ENCODE data around the gene FAM174C. TPM values are rescaled to one million over a fixed set of nuclear protein-coding genes. Genes with fewer than 3 reads are reported as not detected.

Gene FAM174C
- total RNA-seq, 1 experiment from 2014 or later, result 59.4 TPM

DNA sequence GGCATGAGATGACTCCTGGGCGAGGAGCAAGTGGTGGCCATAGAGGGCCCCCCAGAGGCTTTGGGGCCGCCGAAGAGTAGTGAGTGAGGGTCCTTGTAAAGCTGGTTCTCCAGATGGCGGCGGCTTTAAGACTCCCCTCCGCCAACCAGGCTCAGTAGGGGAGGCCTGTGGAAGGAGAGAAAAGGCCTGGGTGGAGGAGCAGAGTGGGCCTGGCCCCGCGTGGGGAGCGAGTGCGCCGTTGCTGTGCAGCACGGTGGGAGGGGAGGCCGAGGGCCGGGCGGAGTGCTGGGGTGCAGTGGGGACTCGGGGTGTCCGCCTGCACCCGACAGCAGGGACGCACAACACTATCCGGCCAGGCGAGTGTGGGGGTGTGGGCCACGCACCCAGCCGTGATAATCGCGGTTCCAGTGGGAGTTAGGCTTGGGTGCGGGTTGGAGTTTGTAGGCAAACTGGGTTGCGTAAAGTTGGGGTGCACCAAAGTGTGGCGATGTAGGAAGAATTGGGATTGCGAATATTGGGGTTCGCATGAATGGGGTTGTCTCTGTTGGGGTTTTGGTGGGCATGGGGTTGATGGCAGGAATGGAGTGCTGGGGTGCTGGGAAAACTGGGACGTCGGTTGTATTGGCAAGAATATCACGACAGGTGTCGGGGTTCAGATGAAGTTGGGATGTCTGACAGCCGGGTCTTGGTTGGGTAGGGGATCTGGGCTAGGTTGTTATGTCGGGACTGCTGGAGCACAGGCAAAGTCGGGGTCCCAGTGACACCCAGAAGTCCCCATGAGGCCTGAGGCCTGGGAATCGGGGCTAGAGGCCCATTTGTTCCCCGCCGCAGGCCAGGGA, 6.9 kb upstream of the FAM174C start:
- H3K4me1 Mint-ChIP-seq, result peaks cover 54% of the 10 kb centered on the region
- ChIA-PET CTCF (interaction anchor here (0.8 to 15.6 kb wide), 12 partner anchors 9 to 204 kb away, joined by 3 to 648 read pairs (median 3); partner anchors contain the start of genes ATP5F1D and MIDN), POLR2A (interaction anchor here (0.5 to 2.8 kb wide), 18 partner anchors 9 to 240 kb away, joined by 3 to 37 read pairs (median 6); partner anchors contain the start of gene ATP5F1D)
- H3K9me3 Mint-ChIP-seq, result no peaks in the 10 kb centered on the region
- peaks cover 34% of the 10 kb centered on the region for H3K36me3 Mint-ChIP-seq
- TF ChIP-seq GTF2I (CRISPR knock-in tag; conservative IDR thresholded peaks at IDR 0.05), result no peak
- TF ChIP-seq ZNF232 (CRISPR knock-in tag; IDR thresholded peaks at IDR 0.05), result 0 out of 2 replicates have a peak, but pooled peaks have one; percentile 22
- TF ChIP-seq, protein P1, sequence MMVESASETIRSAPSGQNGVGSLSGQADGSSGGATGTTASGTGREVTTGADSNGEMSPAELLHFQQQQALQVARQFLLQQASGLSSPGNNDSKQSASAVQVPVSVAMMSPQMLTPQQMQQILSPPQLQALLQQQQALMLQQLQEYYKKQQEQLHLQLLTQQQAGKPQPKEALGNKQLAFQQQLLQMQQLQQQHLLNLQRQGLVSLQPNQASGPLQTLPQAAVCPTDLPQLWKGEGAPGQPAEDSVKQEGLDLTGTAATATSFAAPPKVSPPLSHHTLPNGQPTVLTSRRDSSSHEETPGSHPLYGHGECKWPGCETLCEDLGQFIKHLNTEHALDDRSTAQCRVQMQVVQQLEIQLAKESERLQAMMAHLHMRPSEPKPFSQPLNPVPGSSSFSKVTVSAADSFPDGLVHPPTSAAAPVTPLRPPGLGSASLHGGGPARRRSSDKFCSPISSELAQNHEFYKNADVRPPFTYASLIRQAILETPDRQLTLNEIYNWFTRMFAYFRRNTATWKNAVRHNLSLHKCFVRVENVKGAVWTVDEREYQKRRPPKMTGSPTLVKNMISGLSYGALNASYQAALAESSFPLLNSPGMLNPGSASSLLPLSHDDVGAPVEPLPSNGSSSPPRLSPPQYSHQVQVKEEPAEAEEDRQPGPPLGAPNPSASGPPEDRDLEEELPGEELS (CRISPR knock-in tag; IDR thresholded peaks at IDR 0.05), result 0 out of 2 replicates have a peak, but pooled peaks have one; percentile 61
- H3K27me3 Mint-ChIP-seq (ENCODE audit: low read depth), result peaks cover 7% of the 10 kb centered on the region
- DNase-seq (ENCODE audit: low spot score), result no peak
- peak overlapping the region; percentile 84 for H3K27ac Mint-ChIP-seq
- ATAC-seq, result no peak
- peak overlapping the region; percentile 76 for H3K4me3 Mint-ChIP-seq

DNA sequence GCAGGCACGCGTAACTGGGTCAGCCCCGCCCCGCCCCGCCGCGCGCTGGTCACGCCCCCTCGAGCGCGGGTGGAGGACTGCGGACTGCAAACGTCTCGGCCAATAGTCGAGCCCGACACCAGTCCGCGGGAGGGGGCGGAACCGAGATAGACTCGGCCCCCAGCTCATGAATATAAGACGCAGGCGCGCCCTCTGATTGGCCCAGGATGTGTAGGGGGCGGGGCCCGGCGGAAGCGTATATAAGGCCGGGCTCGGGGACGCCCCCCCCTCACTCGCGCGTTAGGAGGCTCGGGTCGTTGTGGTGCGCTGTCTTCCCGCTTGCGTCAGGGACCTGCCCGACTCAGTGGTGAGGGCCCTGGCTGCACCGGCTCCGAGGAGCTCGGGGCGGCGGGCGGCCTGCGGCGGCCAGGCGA, 6.3 kb upstream of the FAM174C start, which contains the start of gene CIRBP:
Gene CIRBP, plus strand, starts transcription at position 268 of the 413 bp plus-strand sequence. CDS start 1,602 bp downstream, outside the sequence.
- ChIA-PET CTCF (interaction anchor here (0.8 to 15.6 kb wide), 13 partner anchors 10 to 204 kb away, joined by 3 to 648 read pairs (median 3); partner anchors contain the start of genes ATP5F1D and MIDN), POLR2A (interaction anchor here (0.5 to 2.8 kb wide), 24 partner anchors 9 to 298 kb away, joined by 3 to 37 read pairs (median 4); partner anchors contain the start of gene ATP5F1D)
- Mint-ChIP-seq H3K36me3 (peaks cover 41% of the 10 kb centered on the region), H3K4me1 (peaks cover 60% of the 10 kb centered on the region), H3K9me3 (no peaks in the 10 kb centered on the region), H3K27me3 (ENCODE audit: low read depth) (peaks cover 7% of the 10 kb centered on the region), H3K4me3 (peak within 1 kb of the TSS; percentile 79), H3K27ac (peak within 1 kb of the TSS; percentile 97)
- ATAC-seq, result peak; percentile 74
- DNase-seq (ENCODE audit: low spot score), result peak; percentile 100
- TF ChIP-seq FOXP1 (CRISPR knock-in tag; IDR thresholded peaks at IDR 0.05; ENCODE audit: borderline replicate concordance) (peak; percentile 16; the same call in 1 of the 2 replicates), GABPB1 (CRISPR knock-in tag; IDR thresholded peaks at IDR 0.05) (peak; percentile 18; the same call in 1 of the 2 replicates), CREM (CRISPR knock-in tag; IDR thresholded peaks at IDR 0.05) (peak; percentile 76; the same call in 1 of the 2 replicates), NFYB (CRISPR knock-in tag; conservative IDR thresholded peaks at IDR 0.05; ENCODE audit: low read depth) (peak; percentile 49; the same call in 1 of the 2 replicates), JUN (CRISPR knock-in tag; IDR thresholded peaks at IDR 0.05) (peak; percentile 66; the same call in 1 of the 2 replicates), NR1H2 (CRISPR knock-in tag; IDR thresholded peaks at IDR 0.05) (no peak), CREB1 (CRISPR knock-in tag; IDR thresholded peaks at IDR 0.05) (0 out of 2 replicates have a peak, but pooled peaks have one; percentile 53), TEAD4 (CRISPR knock-in tag; IDR thresholded peaks at IDR 0.05) (peak; percentile 46; the same call in 1 of the 2 replicates), RORB (CRISPR knock-in tag; IDR thresholded peaks at IDR 0.05) (no peak; the same call in 1 of the 2 replicates), SMAD4 (CRISPR knock-in tag; IDR thresholded peaks at IDR 0.05) (peak; percentile 12; the same call in 1 of the 2 replicates), ZNF219 (CRISPR knock-in tag; IDR thresholded peaks at IDR 0.05; ENCODE audit: borderline replicate concordance) (peak; percentile 76; the same call in 1 of the 2 replicates), SMAD3 (CRISPR knock-in tag; IDR thresholded peaks at IDR 0.05; ENCODE audit: borderline replicate concordance) (no peak), PRRX2 (CRISPR knock-in tag; IDR thresholded peaks at IDR 0.05) (0 out of 2 replicates have a peak, but pooled peaks have one; percentile 20), ELF4 (CRISPR knock-in tag; IDR thresholded peaks at IDR 0.05; ENCODE audit: low read depth) (no peak)
- TF ChIP-seq, protein P2, sequence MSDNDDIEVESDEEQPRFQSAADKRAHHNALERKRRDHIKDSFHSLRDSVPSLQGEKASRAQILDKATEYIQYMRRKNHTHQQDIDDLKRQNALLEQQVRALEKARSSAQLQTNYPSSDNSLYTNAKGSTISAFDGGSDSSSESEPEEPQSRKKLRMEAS (CRISPR knock-in tag; IDR thresholded peaks at IDR 0.05), result 0 out of 2 replicates have a peak, but pooled peaks have one; percentile 0
- TF ChIP-seq, protein P3, sequence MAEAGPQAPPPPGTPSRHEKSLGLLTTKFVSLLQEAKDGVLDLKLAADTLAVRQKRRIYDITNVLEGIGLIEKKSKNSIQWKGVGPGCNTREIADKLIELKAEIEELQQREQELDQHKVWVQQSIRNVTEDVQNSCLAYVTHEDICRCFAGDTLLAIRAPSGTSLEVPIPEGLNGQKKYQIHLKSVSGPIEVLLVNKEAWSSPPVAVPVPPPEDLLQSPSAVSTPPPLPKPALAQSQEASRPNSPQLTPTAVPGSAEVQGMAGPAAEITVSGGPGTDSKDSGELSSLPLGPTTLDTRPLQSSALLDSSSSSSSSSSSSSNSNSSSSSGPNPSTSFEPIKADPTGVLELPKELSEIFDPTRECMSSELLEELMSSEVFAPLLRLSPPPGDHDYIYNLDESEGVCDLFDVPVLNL (CRISPR knock-in tag; IDR thresholded peaks at IDR 0.05; ENCODE audit: borderline replicate concordance, low read depth), result no peak
- TF ChIP-seq, protein P4, sequence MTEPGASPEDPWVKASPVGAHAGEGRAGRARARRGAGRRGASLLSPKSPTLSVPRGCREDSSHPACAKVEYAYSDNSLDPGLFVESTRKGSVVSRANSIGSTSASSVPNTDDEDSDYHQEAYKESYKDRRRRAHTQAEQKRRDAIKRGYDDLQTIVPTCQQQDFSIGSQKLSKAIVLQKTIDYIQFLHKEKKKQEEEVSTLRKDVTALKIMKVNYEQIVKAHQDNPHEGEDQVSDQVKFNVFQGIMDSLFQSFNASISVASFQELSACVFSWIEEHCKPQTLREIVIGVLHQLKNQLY (CRISPR knock-in tag; IDR thresholded peaks at IDR 0.05), result no peak
- TF ChIP-seq, protein P5, sequence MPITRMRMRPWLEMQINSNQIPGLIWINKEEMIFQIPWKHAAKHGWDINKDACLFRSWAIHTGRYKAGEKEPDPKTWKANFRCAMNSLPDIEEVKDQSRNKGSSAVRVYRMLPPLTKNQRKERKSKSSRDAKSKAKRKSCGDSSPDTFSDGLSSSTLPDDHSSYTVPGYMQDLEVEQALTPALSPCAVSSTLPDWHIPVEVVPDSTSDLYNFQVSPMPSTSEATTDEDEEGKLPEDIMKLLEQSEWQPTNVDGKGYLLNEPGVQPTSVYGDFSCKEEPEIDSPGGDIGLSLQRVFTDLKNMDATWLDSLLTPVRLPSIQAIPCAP (CRISPR knock-in tag; IDR thresholded peaks at IDR 0.05), result no peak
- TF ChIP-seq, protein P6, sequence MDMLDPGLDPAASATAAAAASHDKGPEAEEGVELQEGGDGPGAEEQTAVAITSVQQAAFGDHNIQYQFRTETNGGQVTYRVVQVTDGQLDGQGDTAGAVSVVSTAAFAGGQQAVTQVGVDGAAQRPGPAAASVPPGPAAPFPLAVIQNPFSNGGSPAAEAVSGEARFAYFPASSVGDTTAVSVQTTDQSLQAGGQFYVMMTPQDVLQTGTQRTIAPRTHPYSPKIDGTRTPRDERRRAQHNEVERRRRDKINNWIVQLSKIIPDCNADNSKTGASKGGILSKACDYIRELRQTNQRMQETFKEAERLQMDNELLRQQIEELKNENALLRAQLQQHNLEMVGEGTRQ (CRISPR knock-in tag; IDR thresholded peaks at IDR 0.05), result 0 out of 2 replicates have a peak, but pooled peaks have one; percentile 29
- TF ChIP-seq, protein P7, sequence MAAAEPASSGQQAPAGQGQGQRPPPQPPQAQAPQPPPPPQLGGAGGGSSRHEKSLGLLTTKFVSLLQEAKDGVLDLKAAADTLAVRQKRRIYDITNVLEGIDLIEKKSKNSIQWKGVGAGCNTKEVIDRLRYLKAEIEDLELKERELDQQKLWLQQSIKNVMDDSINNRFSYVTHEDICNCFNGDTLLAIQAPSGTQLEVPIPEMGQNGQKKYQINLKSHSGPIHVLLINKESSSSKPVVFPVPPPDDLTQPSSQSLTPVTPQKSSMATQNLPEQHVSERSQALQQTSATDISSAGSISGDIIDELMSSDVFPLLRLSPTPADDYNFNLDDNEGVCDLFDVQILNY (CRISPR knock-in tag; IDR thresholded peaks at IDR 0.05), result no peak
- TF ChIP-seq, protein P8, sequence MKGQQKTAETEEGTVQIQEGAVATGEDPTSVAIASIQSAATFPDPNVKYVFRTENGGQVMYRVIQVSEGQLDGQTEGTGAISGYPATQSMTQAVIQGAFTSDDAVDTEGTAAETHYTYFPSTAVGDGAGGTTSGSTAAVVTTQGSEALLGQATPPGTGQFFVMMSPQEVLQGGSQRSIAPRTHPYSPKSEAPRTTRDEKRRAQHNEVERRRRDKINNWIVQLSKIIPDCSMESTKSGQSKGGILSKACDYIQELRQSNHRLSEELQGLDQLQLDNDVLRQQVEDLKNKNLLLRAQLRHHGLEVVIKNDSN (CRISPR knock-in tag; IDR thresholded peaks at IDR 0.05), result peak; percentile 4; the same call in 1 of the 2 replicates

Measured in WTC11 (cell line).